Sciatic nerve (tissue), 2 donors: ENCODE data around the gene MTX1. TPM values are rescaled to one million over a fixed set of nuclear protein-coding genes. Genes with fewer than 3 reads are reported as not detected.
"Not testable (repeated sequence)": the region's sequence is repeated elsewhere in the genome, so short reads cannot be mapped to it uniquely, and the experiment has no call there.

Experiments used
- ATAC-seq: fragments of 200-7000 bp; cut with Tn5 transposase; one replicate; pipeline ENCODE4 v1.9.1; 2020; ENCODE audit warnings: mild to moderate bottlenecking, moderate library complexity
- DNase-seq: peaks from one replicate; pipeline ENCODE4 v3.0.0-alpha.2; 2020; ENCODE audit warnings: low spot score
- intact Hi-C: fragments of 100-400 bp; cut with DNase I; formaldehyde crosslinking; loops from one replicate; pipeline ENCODE4 v1.14.2; 2022
- total RNA-seq: library from RNA; stranded (reverse); fragmentation: NEBNext Ultra II Directional; extraction: Animal tissue kit (Norgen Biotek cat#: 25700); gene quantifications from one replicate; pipeline ENCODE4 v1.2.1, GENCODE V29; 2021
- donor health status: DM: no; HTN: no; CAD: no.
- donor health status: DM: no; HTN: no; CAD: no.

The MTX1 gene
- total RNA-seq, 1 donor from 2014 or later = 20.0 TPM

GRCh38 chr1:155199792-155200191 is 8.7 kb upstream of the MTX1 start:
- ATAC-seq = no peak
- DNase-seq = no peak
- intact Hi-C loops = no loop called here

GRCh38 chr1:155200920-155201319 is 7.6 kb upstream of the MTX1 start:
- ATAC-seq = no peak
- no peak for DNase-seq
- intact Hi-C loops = no loop called here

- no peak for ATAC-seq
- intact Hi-C loops = no loop called here
- no peak for DNase-seq
Measured at GRCh38 chr1:155202198-155202597, 6.3 kb upstream of the MTX1 start.

GRCh38 chr1:155202731-155203515 is 5.6 kb upstream of the MTX1 start:
- no peak for ATAC-seq
- no peak for DNase-seq
- intact Hi-C loops = no loop called here

- DNase-seq (no peak), ATAC-seq (no peak)
- intact Hi-C loops = no loop called here
Measured at GRCh38 chr1:155205035-155205434, 3.5 kb upstream of the MTX1 start.

GRCh38 chr1:155205969-155206593 is 2.4 kb upstream of the MTX1 start:
- ATAC-seq (no peak), DNase-seq (no peak)
- intact Hi-C loops = no loop called here

- intact Hi-C loops = no loop called here
- ATAC-seq (peak; percentile 44), DNase-seq (peak; percentile 92)
Measured at GRCh38 chr1:155206891-155207805, 1.3 kb upstream of the MTX1 start.

GRCh38 chr1:155207806-155208540 is 522 bp upstream of the MTX1 start, which contains the start of gene THBS3:
Gene THBS3, minus strand, starts transcription at chr1:155207897. Its CDS starts 21 bp downstream, at chr1:155207876.
- intact Hi-C loops = no loop called here
- DNase-seq (peak; percentile 78), ATAC-seq (peak; percentile 62)

GRCh38 chr1:155209312-155209721 is 822 bp downstream of the MTX1 start:
- no peak for ATAC-seq
- intact Hi-C loops = no loop called here
- DNase-seq = no peak

- DNase-seq = no peak
- no peak for ATAC-seq
- intact Hi-C loops = no loop called here
Measured at GRCh38 chr1:155210314-155211104, 2.0 kb downstream of the MTX1 start.

GRCh38 chr1:155211381-155212050 is 3.0 kb downstream of the MTX1 start:
- intact Hi-C loops, ATAC-seq: not testable (repeated sequence)
- peak; percentile 75 for DNase-seq

GRCh38 chr1:155212051-155212440 is 3.6 kb downstream of the MTX1 start:
- DNase-seq, intact Hi-C loops, ATAC-seq: not testable (repeated sequence)

- ATAC-seq, DNase-seq, intact Hi-C loops: not testable (repeated sequence)
Measured at GRCh38 chr1:155214702-155215101, 6.2 kb downstream of the MTX1 start.

- ATAC-seq = peak; percentile 83
- no peak for DNase-seq
- intact Hi-C loops = no loop called here
Measured at GRCh38 chr1:155218854-155219591, 10.5 kb downstream of the MTX1 start.

- DNase-seq (no peak), ATAC-seq (peak; percentile 70)
- intact Hi-C loops = no loop called here
Measured at GRCh38 chr1:155219592-155220031, 11.1 kb downstream of the MTX1 start.

GRCh38 chr1:155220211-155220965 is 11.9 kb downstream of the MTX1 start:
- DNase-seq, intact Hi-C loops, ATAC-seq: not testable (repeated sequence)
